HG03520 (cell line): ENCODE data around the gene LOXL4.

ENCODE experiments used
- ATAC-seq: cut with Tn5 transposase; IDR thresholded peaks from one replicate; pipeline ENCODE4 v1.9.1; 2021; ENCODE audit warnings: mild to moderate bottlenecking, moderate library complexity; ENCODE audit not compliant: unreplicated experiment

The LOXL4 gene

DNA sequence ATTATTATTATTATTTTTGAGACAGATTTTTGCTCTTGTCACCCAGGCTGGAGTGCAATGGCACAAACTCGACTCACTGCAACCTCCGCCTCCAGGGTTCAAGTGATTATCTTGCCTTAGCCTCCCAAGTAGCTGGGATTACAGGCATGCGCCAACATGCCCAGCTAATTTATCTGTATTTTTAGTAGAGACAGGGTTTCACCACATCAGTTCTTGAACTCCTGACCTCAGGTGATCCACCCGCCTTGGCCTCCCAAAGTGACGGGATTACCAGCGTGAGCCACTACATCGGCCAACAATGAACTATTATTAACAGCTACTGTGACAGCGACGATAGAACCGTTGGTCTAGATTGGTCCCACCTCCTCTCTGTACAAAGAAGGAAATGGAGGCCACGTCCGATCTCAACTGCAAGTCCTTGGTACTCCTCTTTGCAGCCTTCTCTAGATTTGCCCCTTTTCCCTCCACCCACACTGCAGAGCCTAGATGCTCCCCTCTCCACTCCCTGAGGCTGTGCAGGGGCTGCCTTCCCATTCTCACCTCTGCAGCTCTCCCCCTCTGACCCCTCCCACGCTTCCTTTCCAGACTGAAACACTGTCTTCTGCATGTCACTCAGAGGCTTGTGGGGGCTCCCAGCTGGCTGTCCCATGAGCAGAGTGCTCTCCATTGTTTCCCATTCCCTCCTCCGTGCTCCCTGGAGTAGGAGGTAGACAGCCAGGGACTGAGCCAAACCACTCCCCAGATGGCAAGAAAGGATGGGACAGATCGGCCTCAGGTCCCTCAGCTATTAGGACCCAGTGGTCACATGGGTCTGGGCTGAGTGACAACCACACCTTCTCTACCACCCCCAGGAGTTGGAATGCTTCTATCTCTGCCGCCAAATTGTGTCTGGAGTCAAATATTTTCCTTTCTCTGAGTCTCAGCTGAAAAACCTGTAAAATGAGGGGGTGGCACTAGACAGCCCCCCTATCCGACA is 2.3 kb downstream of the LOXL4 start:
- ATAC-seq: no peak

- ATAC-seq: no peak
Observed at GRCh38 chr10:98264378-98265065, 3.5 kb downstream of the LOXL4 start.

DNA sequence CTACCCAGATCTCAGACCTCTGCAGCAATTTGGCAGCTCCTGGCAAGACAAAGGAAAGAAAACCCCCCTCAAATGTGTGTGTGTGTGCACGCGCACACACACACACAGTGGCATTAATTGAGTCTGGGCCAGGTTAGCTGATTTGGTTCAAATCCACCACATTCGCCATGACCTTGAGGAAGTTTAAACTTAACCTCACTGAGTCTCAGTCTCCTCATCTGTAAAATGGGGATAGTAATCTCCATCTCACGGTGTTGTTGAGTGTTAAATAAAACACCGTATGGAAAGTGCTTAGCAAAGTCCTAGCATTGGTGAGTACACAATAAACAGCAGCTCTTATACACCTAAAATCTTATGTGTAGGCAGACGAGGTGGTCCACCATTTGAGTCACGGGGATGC is 4.9 kb downstream of the LOXL4 start:
- ATAC-seq: no peak

- ATAC-seq: no peak
Observed at GRCh38 chr10:98262571-98262970, 5.4 kb downstream of the LOXL4 start.

DNA sequence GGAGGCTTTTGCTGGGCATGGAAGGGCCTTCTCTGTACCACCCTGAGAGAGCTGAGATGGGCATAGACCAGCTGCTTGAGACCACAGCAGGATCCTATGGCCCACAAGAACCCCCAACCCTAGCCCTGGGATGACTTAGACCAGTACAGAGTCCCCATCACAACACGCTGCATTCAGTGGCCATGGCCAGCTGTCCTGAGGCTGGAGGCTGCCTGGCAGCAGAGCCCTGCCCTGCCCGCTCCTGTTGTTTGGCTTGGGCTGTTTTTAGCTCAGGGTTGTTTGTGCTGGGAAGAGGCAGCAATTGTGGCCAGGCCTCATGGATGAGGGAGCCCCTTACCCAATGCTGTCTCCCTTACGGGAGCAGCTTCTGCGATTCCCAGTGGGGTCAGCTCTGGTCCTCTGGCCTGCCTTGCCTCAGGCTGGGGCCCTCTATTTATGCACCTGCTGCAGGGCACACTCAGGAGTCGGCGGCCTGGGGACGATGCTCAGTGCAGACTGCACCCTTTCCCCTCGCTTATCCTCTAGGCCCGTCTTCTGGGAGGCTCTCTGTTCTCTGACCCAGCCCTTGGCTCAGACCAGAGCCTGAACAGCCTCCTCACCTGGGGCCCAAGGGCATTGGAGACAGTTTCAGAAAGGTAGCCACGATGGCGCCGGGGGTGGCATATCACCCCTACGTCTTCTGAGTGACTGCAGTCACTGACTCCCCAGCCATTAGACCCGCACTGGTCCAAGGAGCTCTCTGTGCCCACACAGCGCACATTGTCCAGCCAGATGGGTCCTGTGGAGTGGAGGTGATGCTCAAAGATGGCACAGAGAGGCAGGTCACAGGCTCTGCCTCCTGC is 6.3 kb downstream of the LOXL4 start:
- no peak for ATAC-seq

GRCh38 chr10:98260752-98261151 is 7.2 kb downstream of the LOXL4 start:
- ATAC-seq: no peak

DNA sequence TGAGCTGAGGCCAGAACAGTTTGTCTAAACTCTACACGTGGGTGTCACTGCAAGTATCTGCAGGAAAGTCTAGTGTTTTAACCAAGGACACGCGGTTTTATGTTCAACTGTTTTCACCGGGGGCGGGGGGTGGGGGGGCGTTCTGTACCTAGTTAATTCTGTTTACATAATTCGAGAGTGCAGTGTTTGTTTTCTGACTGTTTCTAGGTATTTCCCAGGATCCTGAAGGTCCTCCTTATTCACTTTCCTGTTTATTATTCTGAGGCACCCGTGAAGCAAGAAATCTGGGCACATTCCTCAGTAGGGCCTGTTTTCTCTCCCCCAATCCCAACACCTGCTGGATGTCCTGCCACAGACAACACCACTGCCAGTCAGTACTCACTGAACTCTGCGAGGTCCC is 7.6 kb downstream of the LOXL4 start:
- ATAC-seq: no peak

DNA sequence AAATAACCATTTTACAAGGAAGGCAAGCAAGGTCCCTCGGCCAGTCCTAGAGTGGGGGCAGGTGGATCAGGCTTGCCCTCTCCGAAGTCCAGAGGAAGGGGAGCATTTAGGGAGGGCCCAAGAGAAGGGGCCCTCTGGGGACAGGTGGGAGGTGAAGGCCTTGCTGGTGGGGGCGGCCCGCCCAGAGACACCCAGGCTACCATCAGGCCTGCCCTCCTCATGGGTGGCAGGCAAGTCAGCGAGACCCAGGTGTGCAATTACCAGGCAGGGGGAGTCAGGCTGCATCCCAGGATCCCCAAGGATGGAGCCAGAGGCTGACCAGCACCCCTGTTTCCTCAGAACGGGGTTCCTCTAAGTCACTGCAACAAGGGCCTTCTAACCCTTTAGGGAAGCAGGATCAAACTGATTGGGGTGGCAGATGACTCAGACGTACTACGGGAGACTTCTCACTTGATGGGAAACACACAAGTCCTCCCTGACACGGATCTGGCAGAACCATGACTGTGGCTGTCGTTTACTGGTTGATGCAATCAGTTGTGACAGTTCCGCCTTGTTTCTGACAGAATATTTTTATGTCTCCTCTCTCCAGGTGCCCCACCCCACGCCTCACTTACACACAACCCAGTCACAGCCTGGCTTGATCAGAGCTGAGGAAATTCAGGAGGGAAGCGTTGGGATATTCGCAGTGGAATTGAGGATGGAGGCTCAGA is 8.2 kb downstream of the LOXL4 start:
- ATAC-seq: no peak

GRCh38 chr10:98258683-98259454 is 9.1 kb downstream of the LOXL4 start:
- ATAC-seq: no peak

- no peak for ATAC-seq
Observed at GRCh38 chr10:98257961-98258360, 10.0 kb downstream of the LOXL4 start.

- no peak for ATAC-seq
Observed at GRCh38 chr10:98257198-98257597, 10.8 kb downstream of the LOXL4 start.

DNA sequence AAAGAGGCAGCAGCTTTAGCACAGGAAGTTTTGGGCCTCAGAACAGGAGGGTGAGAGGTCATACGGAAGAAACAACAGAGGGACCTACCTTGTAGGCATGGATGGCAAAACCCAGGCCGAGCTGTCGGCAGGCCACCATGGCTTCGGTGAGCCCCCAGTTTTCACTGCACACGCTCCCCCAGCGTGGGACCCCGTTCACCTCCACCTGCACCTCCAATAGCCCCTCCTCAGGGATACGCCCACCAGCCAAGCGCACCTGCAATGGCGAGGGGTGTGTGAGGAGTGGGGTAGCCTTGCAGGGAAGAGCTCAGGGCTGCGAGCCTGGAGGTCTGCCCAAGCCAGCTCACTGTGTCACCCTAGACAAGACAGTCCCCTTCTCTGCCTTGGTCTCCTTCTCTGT is 11.3 kb downstream of the LOXL4 start:
- no peak for ATAC-seq

DNA sequence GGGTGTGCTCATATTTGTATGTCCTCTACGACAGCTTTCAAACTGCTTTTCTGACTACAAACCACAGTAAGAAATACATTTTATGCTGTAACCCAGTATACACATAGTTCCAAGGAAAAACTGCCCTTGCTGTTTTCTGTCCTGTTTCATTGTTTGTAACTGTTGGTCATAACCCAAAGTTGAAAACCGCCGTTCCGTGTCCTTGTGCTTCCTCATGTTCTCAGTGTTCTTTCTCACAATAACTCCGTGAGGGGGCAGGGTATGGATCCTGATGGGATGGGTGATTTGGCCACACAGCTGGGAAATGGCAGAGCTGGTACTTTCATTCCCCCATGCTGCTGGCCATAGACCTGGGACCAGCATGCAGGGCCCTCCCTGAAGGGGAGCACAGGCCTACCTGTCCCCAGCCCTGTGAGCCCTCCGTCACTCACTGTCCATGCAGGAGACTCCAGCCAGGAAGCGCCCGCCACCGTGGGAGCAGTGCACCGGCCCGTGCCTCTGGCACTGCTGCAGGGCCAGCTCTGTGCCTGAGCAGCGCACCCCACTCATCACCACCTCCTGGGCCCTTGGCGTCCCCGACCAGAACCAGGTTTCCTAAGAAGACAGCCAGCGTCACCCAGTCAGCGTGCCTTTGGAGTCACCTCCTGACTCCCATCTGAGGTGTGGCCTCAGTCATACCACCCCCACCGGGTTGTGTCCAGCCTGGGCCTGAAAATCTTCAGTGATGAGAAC is 12.7 kb downstream of the LOXL4 start:
- ATAC-seq: no peak

- no peak for ATAC-seq
Observed at GRCh38 chr10:98254234-98254974, 13.6 kb downstream of the LOXL4 start.

DNA sequence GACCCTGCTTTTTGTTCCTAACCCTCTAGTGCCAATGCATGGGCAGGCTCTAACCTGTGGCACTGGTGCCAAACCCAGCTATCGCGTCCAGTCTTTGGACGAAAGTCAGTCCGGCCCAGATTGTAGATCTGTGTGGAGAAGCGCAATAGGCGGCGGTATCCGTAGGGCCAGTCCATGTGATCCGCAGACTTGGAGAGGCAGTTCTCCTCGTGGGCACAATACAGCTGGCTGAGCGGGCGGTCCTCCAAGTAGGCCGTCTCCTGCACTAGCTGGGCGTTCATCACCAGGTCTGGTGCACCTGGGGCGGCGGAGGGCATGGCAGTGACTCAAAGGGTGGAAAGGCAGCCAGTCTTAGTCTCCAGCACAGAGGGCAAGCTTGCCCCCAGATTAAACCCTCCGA is 14.5 kb downstream of the LOXL4 start:
- no peak for ATAC-seq

DNA sequence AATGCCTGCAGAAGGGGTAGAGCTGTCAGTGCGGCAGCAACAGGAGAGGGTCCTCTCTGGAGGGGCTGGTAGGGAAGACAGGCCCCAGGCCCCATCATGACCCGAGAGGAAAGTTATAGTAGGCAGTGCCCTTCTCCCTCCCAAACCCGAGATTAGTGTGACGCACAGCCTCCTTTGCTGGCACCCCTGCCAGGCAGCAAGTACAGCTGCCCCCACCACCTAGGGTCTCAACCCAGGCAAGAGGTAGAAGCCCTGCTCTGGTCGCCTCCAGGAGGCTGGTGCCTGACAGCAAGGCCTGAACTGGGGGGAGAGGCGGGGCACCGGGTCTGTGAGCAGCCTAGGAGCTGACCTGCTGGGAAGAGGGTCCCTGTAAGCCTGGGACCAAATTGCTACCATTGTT is 15.5 kb downstream of the LOXL4 start:
- ATAC-seq: no peak

- ATAC-seq: no peak
Observed at GRCh38 chr10:98251399-98251798, 16.6 kb downstream of the LOXL4 start.

DNA sequence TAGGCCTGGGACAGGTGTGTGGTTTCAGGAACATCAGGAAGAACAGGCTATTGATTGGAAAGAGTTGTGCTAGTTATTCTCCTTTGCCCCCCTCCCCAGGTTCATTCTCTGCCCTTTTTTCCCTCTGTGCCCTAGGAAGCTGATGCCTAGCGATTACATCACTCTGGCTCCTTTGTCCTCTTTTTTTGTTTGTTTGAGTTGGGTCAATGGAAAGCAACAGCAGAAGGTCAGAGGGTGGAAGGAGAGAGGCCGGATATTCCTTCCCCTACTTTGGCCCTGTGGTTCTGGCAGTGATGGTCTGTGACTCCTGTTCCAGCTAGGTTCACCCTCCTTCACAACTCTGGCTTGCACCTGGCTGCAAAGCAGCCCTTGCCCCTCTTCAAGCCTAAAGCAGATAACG is 18.9 kb downstream of the LOXL4 start:
- no peak for ATAC-seq

- no peak for ATAC-seq
Observed at GRCh38 chr10:98248018-98248417, 20.0 kb downstream of the LOXL4 start.
